ENCODE results near the gene KRTAP10-6.

KRTAP10-6 gene

DNA sequence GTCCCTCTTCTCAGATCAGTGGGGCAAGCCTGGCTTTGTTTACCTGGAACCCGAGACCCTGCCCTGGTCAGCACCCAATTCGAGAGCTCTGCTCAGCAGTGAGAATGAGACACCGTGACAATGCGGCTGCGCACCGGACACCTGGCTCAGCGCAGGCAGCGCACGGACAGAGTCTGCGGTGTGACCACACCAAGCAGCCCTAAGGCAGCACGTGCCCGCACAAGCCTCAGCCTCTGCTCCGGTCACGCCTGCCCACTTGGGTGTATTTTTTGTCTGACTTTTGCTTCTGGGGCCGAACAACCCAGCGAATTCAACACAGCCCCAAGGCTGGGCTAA lies 24.3 kb upstream of the KRTAP10-6 start:
- TF ChIP-seq, protein P1, sequence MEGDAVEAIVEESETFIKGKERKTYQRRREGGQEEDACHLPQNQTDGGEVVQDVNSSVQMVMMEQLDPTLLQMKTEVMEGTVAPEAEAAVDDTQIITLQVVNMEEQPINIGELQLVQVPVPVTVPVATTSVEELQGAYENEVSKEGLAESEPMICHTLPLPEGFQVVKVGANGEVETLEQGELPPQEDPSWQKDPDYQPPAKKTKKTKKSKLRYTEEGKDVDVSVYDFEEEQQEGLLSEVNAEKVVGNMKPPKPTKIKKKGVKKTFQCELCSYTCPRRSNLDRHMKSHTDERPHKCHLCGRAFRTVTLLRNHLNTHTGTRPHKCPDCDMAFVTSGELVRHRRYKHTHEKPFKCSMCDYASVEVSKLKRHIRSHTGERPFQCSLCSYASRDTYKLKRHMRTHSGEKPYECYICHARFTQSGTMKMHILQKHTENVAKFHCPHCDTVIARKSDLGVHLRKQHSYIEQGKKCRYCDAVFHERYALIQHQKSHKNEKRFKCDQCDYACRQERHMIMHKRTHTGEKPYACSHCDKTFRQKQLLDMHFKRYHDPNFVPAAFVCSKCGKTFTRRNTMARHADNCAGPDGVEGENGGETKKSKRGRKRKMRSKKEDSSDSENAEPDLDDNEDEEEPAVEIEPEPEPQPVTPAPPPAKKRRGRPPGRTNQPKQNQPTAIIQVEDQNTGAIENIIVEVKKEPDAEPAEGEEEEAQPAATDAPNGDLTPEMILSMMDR (IDR thresholded peaks at IDR 0.05; ENCODE audit: extremely low read depth, insufficient read depth, missing control alignments) = no peak
- DNase-seq (ENCODE audit: low spot score) = no peak
- in situ Hi-C loops (cut with MboI; ENCODE audit: low pct_unique_long_range_greater_than_20kb, low sequenced_read_pairs, unreplicated experiment) = no loop called here

DNA sequence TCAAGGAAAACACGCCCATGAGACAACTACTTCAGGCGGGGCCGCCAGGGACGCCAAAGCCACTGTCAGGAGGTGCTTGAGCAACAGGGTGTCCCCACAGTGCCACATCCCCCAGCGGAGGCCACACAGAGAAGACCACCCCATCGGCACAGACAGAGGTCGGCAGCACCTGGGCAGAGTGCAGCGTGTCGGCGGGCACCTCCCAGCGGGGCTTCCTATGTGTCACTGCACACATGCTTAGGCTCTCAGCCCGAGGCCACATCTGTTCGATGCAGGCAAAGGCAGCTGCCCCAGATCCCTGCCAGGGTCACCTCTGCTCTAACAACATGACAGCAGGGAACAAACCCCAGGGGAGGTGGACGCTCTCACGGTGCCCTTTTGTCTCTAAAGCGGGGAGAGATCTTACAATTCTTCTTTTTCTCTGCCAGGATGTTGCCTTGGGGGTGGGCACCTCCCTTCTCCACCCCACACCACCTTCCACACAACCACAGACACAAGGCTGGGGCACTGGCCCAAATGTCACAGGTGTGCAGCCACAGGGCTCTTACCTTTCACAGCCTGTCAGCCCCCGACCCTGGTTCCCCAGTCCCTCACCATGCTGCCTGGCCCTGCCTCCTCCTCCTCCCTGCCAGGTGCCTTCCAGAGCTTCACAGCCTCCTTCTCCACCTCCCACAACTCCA lies 23.7 kb upstream of the KRTAP10-6 start:
- no peak for DNase-seq (ENCODE audit: low spot score)
- in situ Hi-C loops (cut with MboI; ENCODE audit: low pct_unique_long_range_greater_than_20kb, low sequenced_read_pairs, unreplicated experiment) = no loop called here
- TF ChIP-seq, protein P1 (IDR thresholded peaks at IDR 0.05; ENCODE audit: extremely low read depth, insufficient read depth, missing control alignments) = no peak

DNA sequence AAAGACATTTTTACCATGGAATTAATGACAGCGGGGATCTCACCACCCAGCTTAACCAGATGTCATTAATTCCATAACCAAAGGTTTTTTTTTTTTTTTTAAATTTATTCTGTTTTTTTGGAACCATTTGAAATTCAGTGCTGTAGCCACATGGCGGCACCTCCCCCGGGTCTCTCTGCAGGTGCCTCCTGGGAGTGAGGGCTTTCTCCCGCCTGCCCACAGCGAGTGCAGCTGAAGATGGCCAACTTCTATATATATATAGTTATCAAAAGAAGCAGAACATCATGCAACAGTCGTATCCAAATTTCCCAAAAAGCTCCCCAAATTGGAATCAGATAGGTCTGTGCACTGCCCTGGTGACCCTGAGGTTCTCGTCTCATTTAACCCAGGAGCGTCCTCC lies 23.2 kb upstream of the KRTAP10-6 start:
- no peak for DNase-seq (ENCODE audit: low spot score)
- TF ChIP-seq, protein P1 (IDR thresholded peaks at IDR 0.05; ENCODE audit: extremely low read depth, insufficient read depth, missing control alignments) = no peak
- in situ Hi-C loops (cut with MboI; ENCODE audit: low pct_unique_long_range_greater_than_20kb, low sequenced_read_pairs, unreplicated experiment) = no loop called here

DNA sequence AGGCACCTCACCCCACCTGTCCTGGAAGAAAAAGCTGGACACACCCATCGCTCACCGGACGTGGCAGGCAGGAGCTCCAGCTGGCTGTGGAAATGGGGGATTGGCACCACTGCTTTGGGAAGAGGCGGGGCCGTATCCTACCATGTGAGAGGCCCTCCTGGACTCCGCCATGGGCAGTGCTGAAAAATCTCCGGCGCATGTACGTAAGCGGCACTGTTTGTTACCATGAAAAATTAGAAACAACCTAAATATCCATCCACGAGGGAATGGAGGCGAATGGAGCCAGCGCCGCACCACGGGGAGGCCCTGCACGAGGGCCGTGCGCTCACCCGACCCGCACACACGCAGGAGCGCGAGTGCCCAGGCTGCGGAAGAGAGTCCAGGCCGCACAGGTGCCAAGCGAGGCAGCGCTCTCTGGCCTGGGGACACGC lies 22.7 kb upstream of the KRTAP10-6 start:
- in situ Hi-C loops (cut with MboI; ENCODE audit: low pct_unique_long_range_greater_than_20kb, low sequenced_read_pairs, unreplicated experiment) = no loop called here
- TF ChIP-seq, protein P1 (IDR thresholded peaks at IDR 0.05; ENCODE audit: extremely low read depth, insufficient read depth, missing control alignments) = no peak
- no peak for DNase-seq (ENCODE audit: low spot score)

DNA sequence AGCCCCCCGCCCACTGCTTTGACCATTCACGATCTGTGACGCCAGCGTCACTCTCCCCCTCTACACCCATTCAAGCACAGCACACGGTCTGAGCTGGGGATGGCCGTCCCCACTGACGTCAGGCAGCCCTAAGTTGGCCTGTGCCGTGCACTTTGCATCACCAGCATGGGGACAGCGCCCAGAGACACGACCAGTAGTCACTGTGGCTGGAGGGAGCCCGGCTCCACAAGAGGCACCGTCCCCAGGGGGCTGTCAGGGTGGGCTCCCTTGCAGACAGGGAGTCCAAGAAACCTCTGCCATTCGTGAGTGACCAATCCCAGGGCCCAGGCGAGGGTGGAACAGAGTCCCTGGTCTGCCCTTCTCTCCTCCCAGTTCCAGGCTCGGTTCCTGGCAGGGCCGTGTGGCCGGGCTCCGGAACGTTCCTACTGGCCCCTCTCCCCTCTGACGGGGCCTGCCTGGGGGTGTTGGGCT lies 21.9 kb upstream of the KRTAP10-6 start:
- TF ChIP-seq, protein P1 (IDR thresholded peaks at IDR 0.05; ENCODE audit: extremely low read depth, insufficient read depth, missing control alignments) = no peak
- in situ Hi-C loops (cut with MboI; ENCODE audit: low pct_unique_long_range_greater_than_20kb, low sequenced_read_pairs, unreplicated experiment) = no loop called here
- no peak for DNase-seq (ENCODE audit: low spot score)

DNA sequence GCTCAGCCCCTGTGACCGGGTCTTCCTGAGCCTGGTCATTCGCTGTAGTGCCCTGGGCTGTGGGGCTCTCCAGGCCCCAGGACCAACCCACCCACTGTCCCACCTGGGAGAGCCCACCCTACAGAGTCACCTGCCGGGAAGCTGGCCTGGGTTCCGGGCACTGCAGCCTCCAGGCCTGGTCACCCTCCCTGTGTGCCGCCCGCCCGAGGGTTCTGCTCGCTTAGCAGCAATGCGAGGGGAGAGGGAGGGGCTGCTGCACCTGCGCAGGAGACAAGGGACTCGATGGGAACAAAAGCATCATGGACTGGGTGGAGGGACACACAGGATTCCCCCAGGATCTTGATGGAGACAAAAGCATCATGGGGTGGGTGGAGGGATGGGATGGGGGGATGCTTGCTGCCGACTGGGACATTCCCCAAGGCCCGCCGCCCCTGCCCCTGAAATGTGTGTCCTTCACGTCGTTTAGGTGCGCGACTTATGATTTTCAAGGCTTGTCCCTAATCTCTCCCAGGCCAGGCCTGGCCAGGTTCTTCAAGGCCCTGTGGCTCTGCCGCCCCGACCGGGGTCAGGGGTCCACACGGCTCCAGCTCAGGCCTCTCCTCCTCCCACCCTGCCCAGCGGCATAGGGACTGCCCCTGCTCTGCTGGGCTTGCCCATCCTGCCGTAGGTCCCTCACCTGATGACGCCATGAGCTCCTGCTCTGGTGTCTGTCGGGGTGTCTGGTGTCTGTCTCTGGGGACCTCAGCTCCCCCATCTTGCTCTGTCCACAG lies 21.3 kb upstream of the KRTAP10-6 start:
- TF ChIP-seq, protein P1 (IDR thresholded peaks at IDR 0.05; ENCODE audit: extremely low read depth, insufficient read depth, missing control alignments) = no peak
- in situ Hi-C loops (cut with MboI; ENCODE audit: low pct_unique_long_range_greater_than_20kb, low sequenced_read_pairs, unreplicated experiment) = no loop called here
- DNase-seq (ENCODE audit: low spot score) = no peak

Data from GM13977 (cell line).